BLaER1 (cell line): ENCODE results near the gene RNU1-1.
A peak's percentile ranks its signal among the peaks of the same experiment; 100 is the strongest.
"Not testable (repeated sequence)": the region's sequence is repeated elsewhere in the genome, so short reads cannot be mapped to it uniquely, and the experiment has no call there.

Experiments
- H3K27ac ChIP-seq: shearing (Covaris generic); formaldehyde crosslinking; 2 replicates; pipeline ENCODE4 v1.8.1; 2022
- H3K27me3 ChIP-seq: shearing (Covaris generic); formaldehyde crosslinking; 2 replicates; pipeline ENCODE4 v1.8.1; 2022
- H3K36me3 ChIP-seq: shearing (Covaris generic); formaldehyde crosslinking; 2 replicates; pipeline ENCODE4 v1.8.1; 2022
- H3K4me1 ChIP-seq: shearing (Covaris generic); formaldehyde crosslinking; 2 replicates; pipeline ENCODE4 v1.8.1; 2022
- H3K4me2 ChIP-seq: shearing (Covaris generic); formaldehyde crosslinking; 2 replicates; pipeline ENCODE4 v1.8.1; 2022
- H3K4me3 ChIP-seq: shearing (Covaris generic); formaldehyde crosslinking; 2 replicates; pipeline ENCODE4 v1.8.1; 2022
- H3K9ac ChIP-seq: shearing (Covaris generic); formaldehyde crosslinking; 2 replicates; pipeline ENCODE4 v1.8.1; 2022
- H3K9me3 ChIP-seq: shearing (Covaris generic); formaldehyde crosslinking; 2 replicates; pipeline ENCODE4 v1.8.1; 2022
- H4K20me1 ChIP-seq: shearing (Covaris generic); formaldehyde crosslinking; 2 replicates; pipeline ENCODE4 v1.8.1; 2022

Gene RNU1-1

GRCh38 chr1:16514107-16515055, at the start of gene RNU1-1:
Gene RNU1-1, minus strand, starts transcription at chr1:16514285.
- Histone ChIP-seq H3K4me3 (peak within 1 kb of the TSS; percentile 56; the same call in 1 of the 2 replicates), H3K4me2 (peak within 1 kb of the TSS; percentile 50), H3K9ac (peak within 1 kb of the TSS; percentile 81), H3K27ac (peak within 1 kb of the TSS; percentile 82; the same call in 1 of the 2 replicates)
- H3K27me3 ChIP-seq, H4K20me1 ChIP-seq, H3K36me3 ChIP-seq, H3K4me1 ChIP-seq, H3K9me3 ChIP-seq: not testable (repeated sequence)

GRCh38 chr1:16561035-16561434, 47.0 kb upstream of the RNU1-1 start:
- H3K27me3 ChIP-seq, H4K20me1 ChIP-seq, H3K4me1 ChIP-seq, H3K4me2 ChIP-seq, H3K27ac ChIP-seq, H3K4me3 ChIP-seq, H3K9me3 ChIP-seq, H3K9ac ChIP-seq, H3K36me3 ChIP-seq: not testable (repeated sequence)

- not testable (repeated sequence) for H3K4me2 ChIP-seq, H4K20me1 ChIP-seq, H3K27me3 ChIP-seq, H3K9me3 ChIP-seq, H3K9ac ChIP-seq, H3K36me3 ChIP-seq, H3K4me1 ChIP-seq, H3K4me3 ChIP-seq, H3K27ac ChIP-seq
These were observed 46.4 kb upstream of the RNU1-1 start for GRCh38 chr1:16560498-16560897.

GRCh38 chr1:16559688-16560087, 45.6 kb upstream of the RNU1-1 start:
- H3K4me3 ChIP-seq, H3K36me3 ChIP-seq, H3K4me1 ChIP-seq, H3K27ac ChIP-seq, H3K9ac ChIP-seq, H3K4me2 ChIP-seq, H3K27me3 ChIP-seq, H4K20me1 ChIP-seq, H3K9me3 ChIP-seq: not testable (repeated sequence)

GRCh38 chr1:16557034-16557433, 42.9 kb upstream of the RNU1-1 start:
- H3K4me3 ChIP-seq, H4K20me1 ChIP-seq, H3K27me3 ChIP-seq, H3K4me1 ChIP-seq, H3K27ac ChIP-seq, H3K9ac ChIP-seq, H3K9me3 ChIP-seq, H3K4me2 ChIP-seq, H3K36me3 ChIP-seq: not testable (repeated sequence)

GRCh38 chr1:16553244-16553643, 39.2 kb upstream of the RNU1-1 start:
- H3K27me3 ChIP-seq, H3K9ac ChIP-seq, H3K4me1 ChIP-seq, H3K9me3 ChIP-seq, H3K4me2 ChIP-seq, H3K27ac ChIP-seq, H4K20me1 ChIP-seq, H3K4me3 ChIP-seq, H3K36me3 ChIP-seq: not testable (repeated sequence)

- not testable (repeated sequence) for H3K4me1 ChIP-seq, H4K20me1 ChIP-seq, H3K9ac ChIP-seq, H3K4me2 ChIP-seq, H3K9me3 ChIP-seq, H3K27ac ChIP-seq, H3K27me3 ChIP-seq, H3K4me3 ChIP-seq, H3K36me3 ChIP-seq
These were observed 36.3 kb upstream of the RNU1-1 start for GRCh38 chr1:16550212-16550918.

GRCh38 chr1:16549545-16549944, 35.5 kb upstream of the RNU1-1 start:
- H3K27ac ChIP-seq, H3K4me3 ChIP-seq, H3K4me2 ChIP-seq, H4K20me1 ChIP-seq, H3K9me3 ChIP-seq, H3K27me3 ChIP-seq, H3K4me1 ChIP-seq, H3K36me3 ChIP-seq, H3K9ac ChIP-seq: not testable (repeated sequence)

GRCh38 chr1:16547502-16548241, 33.6 kb upstream of the RNU1-1 start:
- H3K27me3 ChIP-seq, H3K27ac ChIP-seq, H3K9me3 ChIP-seq, H4K20me1 ChIP-seq, H3K4me3 ChIP-seq, H3K36me3 ChIP-seq, H3K4me2 ChIP-seq, H3K4me1 ChIP-seq, H3K9ac ChIP-seq: not testable (repeated sequence)

- H3K4me1 ChIP-seq, H3K9ac ChIP-seq, H4K20me1 ChIP-seq, H3K27me3 ChIP-seq, H3K27ac ChIP-seq, H3K36me3 ChIP-seq, H3K9me3 ChIP-seq, H3K4me3 ChIP-seq, H3K4me2 ChIP-seq: not testable (repeated sequence)
These were observed 31.6 kb upstream of the RNU1-1 start for GRCh38 chr1:16545682-16546095.

- H3K27ac ChIP-seq = 0 out of 2 replicates have a peak overlapping the region, but pooled peaks have one; percentile 46
These were observed 26.4 kb upstream of the RNU1-1 start for GRCh38 chr1:16540421-16540893.

GRCh38 chr1:16537528-16537927, 23.4 kb upstream of the RNU1-1 start:
- Histone ChIP-seq H3K9me3 (peaks cover 14% of the 10 kb centered on the region), H3K4me2 (peak overlapping the region; percentile 53), H3K4me1 (peaks cover 25% of the 10 kb centered on the region), H3K27me3 (peaks cover 16% of the 10 kb centered on the region)
- not testable (repeated sequence) for H3K9ac ChIP-seq, H3K4me3 ChIP-seq, H3K27ac ChIP-seq, H4K20me1 ChIP-seq, H3K36me3 ChIP-seq

More at GRCh38 chr1:16540421-16540893, 26.4 kb upstream of the RNU1-1 start:
- H3K27me3 ChIP-seq, H3K9ac ChIP-seq, H3K4me3 ChIP-seq, H3K36me3 ChIP-seq, H4K20me1 ChIP-seq: not testable (repeated sequence)
- H3K4me1 ChIP-seq = peaks cover 25% of the 10 kb centered on the region
- H3K9me3 ChIP-seq = peaks cover 12% of the 10 kb centered on the region
- H3K4me2 ChIP-seq = peak overlapping the region; percentile 66

GRCh38 chr1:16536796-16537195, 22.7 kb upstream of the RNU1-1 start:
- Histone ChIP-seq H3K27me3 (peaks cover 16% of the 10 kb centered on the region), H3K4me2 (peak overlapping the region; percentile 52), H3K4me1 (peaks cover 25% of the 10 kb centered on the region), H3K9me3 (peaks cover 14% of the 10 kb centered on the region)
- not testable (repeated sequence) for H3K4me3 ChIP-seq, H3K36me3 ChIP-seq, H3K27ac ChIP-seq, H4K20me1 ChIP-seq, H3K9ac ChIP-seq

- not testable (repeated sequence) for H3K27ac ChIP-seq, H3K9ac ChIP-seq, H4K20me1 ChIP-seq, H3K4me2 ChIP-seq, H3K4me3 ChIP-seq, H3K36me3 ChIP-seq
- Histone ChIP-seq H3K9me3 (peaks cover 14% of the 10 kb centered on the region), H3K4me1 (peaks cover 25% of the 10 kb centered on the region), H3K27me3 (peaks cover 16% of the 10 kb centered on the region)
These were observed 21.8 kb upstream of the RNU1-1 start for GRCh38 chr1:16535898-16536297.
